Subcutaneous preadipocyte (primary cell): ENCODE measurements around the gene BOLA1. TPM values are rescaled to one million over a fixed set of nuclear protein-coding genes. Genes with fewer than 3 reads are reported as not detected.

ENCODE experiments used
- total RNA-seq: library from RNA; depleted of rRNA; stranded (reverse); fragments of >200 nt; gene quantifications from 2 replicates; pipeline ENCODE4 v1.2.3, GENCODE V29; 2012

BOLA1 gene, protein sequence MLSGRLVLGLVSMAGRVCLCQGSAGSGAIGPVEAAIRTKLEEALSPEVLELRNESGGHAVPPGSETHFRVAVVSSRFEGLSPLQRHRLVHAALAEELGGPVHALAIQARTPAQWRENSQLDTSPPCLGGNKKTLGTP
- 7.0 and 10.4 TPM in 2 replicates for total RNA-seq

DNA sequence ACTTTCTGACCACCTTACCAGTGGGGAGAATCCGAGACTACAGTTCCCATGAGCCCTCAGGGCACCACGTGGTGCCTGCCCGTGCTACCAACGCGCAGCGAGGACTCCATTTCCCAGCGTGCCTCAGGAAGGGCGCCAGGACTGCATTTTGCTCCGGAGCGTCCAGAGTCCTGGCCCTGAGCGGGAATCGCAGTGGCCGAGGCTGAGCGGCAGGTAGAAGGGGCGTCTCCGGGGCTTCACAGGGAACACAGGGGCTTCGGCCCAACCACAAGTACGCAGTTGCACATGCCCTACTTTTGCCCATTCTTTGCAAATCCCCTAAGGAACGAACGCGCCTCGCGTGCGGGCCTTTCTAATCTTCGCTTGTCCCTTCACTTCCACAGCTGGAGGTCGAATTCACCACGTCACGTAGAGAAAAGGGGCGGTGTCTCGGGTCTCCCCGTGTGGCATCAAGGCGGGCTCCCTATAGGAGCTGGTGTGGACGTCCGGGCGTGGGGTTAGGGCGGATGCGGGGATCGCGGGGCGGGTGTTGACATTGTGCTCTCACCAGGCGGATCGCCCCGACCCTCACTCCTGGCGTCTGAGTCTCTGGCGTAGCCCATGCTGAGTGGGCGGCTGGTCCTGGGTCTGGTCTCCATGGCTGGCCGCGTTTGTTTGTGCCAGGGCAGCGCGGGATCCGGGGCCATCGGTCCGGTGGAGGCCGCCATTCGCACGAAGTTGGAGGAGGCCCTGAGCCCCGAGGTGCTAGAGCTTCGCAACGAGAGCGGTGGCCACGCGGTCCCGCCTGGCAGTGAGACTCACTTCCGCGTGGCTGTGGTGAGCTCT, at the start of gene BOLA1:
BOLA1 (plus strand) TSS at position 109 of the 825 bp plus-strand sequence; CDS start at position 601, 492 bp downstream.

GRCh38 chr1:149917571-149918144, 18.3 kb downstream of the BOLA1 start, which contains the start of gene SV2A:
TSS of gene SV2A (minus strand) at chr1:149917844. CDS start at chr1:149913840, 4,004 bp downstream.

DNA sequence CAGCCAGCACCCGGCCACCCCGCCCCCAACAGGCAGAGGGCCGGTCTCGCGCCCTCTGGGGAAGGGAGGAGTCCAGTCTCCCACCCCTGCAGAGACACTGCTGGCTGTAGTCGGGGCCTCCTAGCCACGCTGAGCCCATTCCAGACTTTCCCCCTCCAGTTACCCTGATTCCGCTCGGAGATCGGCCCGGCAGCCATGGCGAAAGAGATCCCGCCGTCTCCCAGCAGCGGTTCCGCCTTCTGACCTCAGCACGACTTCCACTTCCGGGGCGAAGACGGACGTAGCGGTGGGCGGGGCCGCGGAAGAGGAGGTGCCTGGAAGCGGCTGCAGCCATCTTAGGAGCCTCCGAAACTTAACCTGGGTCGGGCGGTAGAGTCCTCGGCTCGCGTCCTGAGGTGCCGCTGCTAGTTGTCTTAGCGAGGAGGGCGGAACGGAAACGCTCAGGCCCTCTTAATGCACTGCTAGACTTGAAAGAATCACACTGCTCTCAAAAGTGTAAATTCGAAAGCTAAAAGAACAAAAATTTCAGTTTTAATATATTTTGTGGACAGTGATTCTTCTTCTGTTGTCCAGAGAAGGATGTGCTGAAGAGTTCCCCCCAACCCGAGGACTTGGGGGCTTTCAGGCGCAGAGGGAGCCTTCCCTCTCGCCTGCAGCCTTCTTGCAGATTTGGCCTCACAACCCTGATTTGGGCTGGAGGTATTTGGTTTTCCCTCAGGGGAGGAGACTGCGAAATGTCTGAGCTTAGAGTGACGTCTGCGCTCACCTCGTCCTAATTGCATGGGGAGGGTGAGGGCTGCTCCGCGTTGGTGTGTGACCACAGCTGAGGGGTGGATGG, 28.4 kb downstream of the BOLA1 start, which contains the start of gene SF3B4:
SF3B4 (minus strand) TSS at position 241 of the 838 bp plus-strand sequence; CDS start at position 197, 44 bp downstream.

DNA sequence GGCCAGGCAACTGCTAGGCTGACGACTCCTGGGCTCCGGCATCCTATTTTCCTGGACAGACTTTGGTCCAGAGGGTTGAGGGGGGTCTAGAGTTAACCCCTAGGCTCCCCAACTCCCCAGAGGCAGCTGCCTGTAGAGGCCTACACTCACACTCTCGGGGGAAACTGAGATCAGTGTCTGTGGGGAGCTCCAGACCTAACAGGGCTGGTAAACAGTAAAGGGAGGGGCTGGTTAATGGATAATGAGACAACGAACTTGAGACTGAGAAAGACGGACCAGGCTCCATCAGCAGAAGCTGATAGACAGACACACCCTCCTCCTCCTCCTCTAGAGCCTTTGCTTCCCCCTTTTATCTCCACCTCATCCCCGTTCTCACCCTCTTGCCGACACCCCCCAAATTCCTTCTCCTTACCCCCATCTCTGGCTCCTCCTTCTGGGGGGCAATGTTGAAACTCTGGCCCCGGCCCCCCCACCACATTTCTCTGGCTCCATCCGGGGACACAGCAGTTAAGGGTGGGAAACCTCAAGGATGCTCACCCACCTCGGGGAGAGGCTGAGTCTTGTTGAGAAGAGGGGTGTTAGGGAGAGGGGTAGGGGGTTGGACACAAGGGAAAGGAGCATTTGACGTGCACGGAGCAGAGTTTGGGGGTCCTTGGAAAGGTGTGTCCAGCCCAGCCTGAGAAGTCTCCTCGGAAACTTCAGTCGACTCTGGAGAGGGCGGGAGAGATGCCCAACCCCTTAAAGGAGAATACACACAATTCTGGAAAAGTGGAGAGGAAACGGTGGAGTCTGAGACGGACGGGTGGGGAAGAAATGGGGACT, 37.0 kb downstream of the BOLA1 start, which contains the start of gene MTMR11:
MTMR11 (minus strand) TSS at position 710 of the 822 bp plus-strand sequence; CDS start at position 478, 232 bp downstream.

Other genes starting within 250 kb of the BOLA1 start
- gene FCGR1A, start 116.9 kb upstream of the BOLA1 start, total RNA-seq: not detected in 2 replicates
- 9.4 and 13.2 TPM in 2 replicates for gene SV2A, start 18.3 kb downstream of the BOLA1 start, total RNA-seq
- 14.0 and 15.8 TPM in 2 replicates for gene SF3B4, start 28.2 kb downstream of the BOLA1 start, total RNA-seq
- gene MTMR11, start 37.3 kb downstream of the BOLA1 start, total RNA-seq: 4.4 and 9.2 TPM in 2 replicates
- 7.7 and 11.9 TPM in 2 replicates for gene OTUD7B, start 111.2 kb downstream of the BOLA1 start, total RNA-seq
- gene VPS45, start 168.2 kb downstream of the BOLA1 start, total RNA-seq: 29.7 and 32.3 TPM in 2 replicates